H9 (cell line): ENCODE measurements around the gene ATOH7. TPM values are rescaled to one million over a fixed set of nuclear protein-coding genes. Genes with fewer than 3 reads are reported as not detected.

Source experiments
- DNase-seq: peaks from one replicate; pipeline ENCODE4 v3.0.0-alpha.2; 2017
- H2AFZ ChIP-seq: one replicate; pipeline ENCODE4 v1.6.1; 2013; ENCODE audit warnings: mild to moderate bottlenecking, low read length, control low read depth, moderate library complexity
- H2AK5ac ChIP-seq: 2 replicates; pipeline ENCODE4 v1.6.1; 2013; ENCODE audit warnings: low read length, control low read depth, mixed read lengths; ENCODE audit not compliant: insufficient read length
- H2BK120ac ChIP-seq: one replicate; pipeline ENCODE4 v1.6.1; 2013; ENCODE audit warnings: low read depth, mild to moderate bottlenecking, low read length, control low read depth, inconsistent platforms; ENCODE audit not compliant: poor library complexity, severe bottlenecking
- H2BK12ac ChIP-seq: 2 replicates; pipeline ENCODE4 v1.6.1; 2013; ENCODE audit warnings: low read length, control low read depth, mixed read lengths, low read depth; ENCODE audit not compliant: insufficient read length
- H2BK15ac ChIP-seq: 2 replicates; pipeline ENCODE4 v1.6.1; 2013; ENCODE audit warnings: low read depth, low read length, control low read depth
- H2BK20ac ChIP-seq: one replicate; pipeline ENCODE4 v1.6.1; 2013; ENCODE audit warnings: low read depth, mild to moderate bottlenecking, low read length, control low read depth, inconsistent platforms; ENCODE audit not compliant: poor library complexity, severe bottlenecking
- H2BK5ac ChIP-seq: 2 replicates; pipeline ENCODE4 v1.6.1; 2013; ENCODE audit warnings: low read length, control low read depth, mixed read lengths; ENCODE audit not compliant: insufficient read length
- H3K14ac ChIP-seq: 2 replicates; pipeline ENCODE4 v1.6.1; 2013; ENCODE audit warnings: low read length, control low read depth; ENCODE audit not compliant: insufficient read depth
- H3K18ac ChIP-seq: 2 replicates; pipeline ENCODE4 v1.6.1; 2013; ENCODE audit warnings: low read depth, mild to moderate bottlenecking, mixed read lengths, low read length, control low read depth; ENCODE audit not compliant: insufficient read length
- H3K23ac ChIP-seq: 2 replicates; pipeline ENCODE4 v1.6.1; 2013; ENCODE audit warnings: low read length, control low read depth, mixed read lengths, low read depth; ENCODE audit not compliant: insufficient read length
- H3K23me2 ChIP-seq: 2 replicates; pipeline ENCODE4 v1.6.1; 2013; ENCODE audit warnings: low read depth, mild to moderate bottlenecking, mixed read lengths, low read length, control low read depth; ENCODE audit not compliant: insufficient read length, poor library complexity, severe bottlenecking
- H3K27ac ChIP-seq: 2 replicates; pipeline ENCODE4 v1.5.1; 2013; ENCODE audit warnings: low read length, control low read depth, mixed read lengths, low read depth; ENCODE audit not compliant: insufficient read length
- H3K27me3 ChIP-seq: 2 replicates; pipeline ENCODE4 v1.6.1; 2013; ENCODE audit warnings: low read length, control low read depth, inconsistent platforms; ENCODE audit not compliant: insufficient read depth
- H3K4ac ChIP-seq: 2 replicates; pipeline ENCODE4 v1.6.1; 2013; ENCODE audit warnings: low read depth, mild to moderate bottlenecking, control low read depth, inconsistent platforms, low read length, moderate library complexity
- H3K4me1 ChIP-seq: 2 replicates; pipeline ENCODE4 v1.6.1; 2013; ENCODE audit warnings: low read length, control low read depth, inconsistent platforms; ENCODE audit not compliant: insufficient read depth
- H3K4me2 ChIP-seq: 2 replicates; pipeline ENCODE4 v1.6.1; 2013; ENCODE audit warnings: low read length, control low read depth, mixed read lengths; ENCODE audit not compliant: insufficient read length, insufficient read depth
- H3K56ac ChIP-seq: 2 replicates; pipeline ENCODE4 v1.6.1; 2013; ENCODE audit warnings: low read depth, mild to moderate bottlenecking, mixed read lengths, low read length, control low read depth; ENCODE audit not compliant: insufficient read length
- H3K79me1 ChIP-seq: 2 replicates; pipeline ENCODE4 v1.6.1; 2013; ENCODE audit warnings: low read depth, mild to moderate bottlenecking, moderate library complexity, low read length, control low read depth, inconsistent platforms; ENCODE audit not compliant: insufficient read depth, poor library complexity, severe bottlenecking
- H3K79me2 ChIP-seq: 2 replicates; pipeline ENCODE4 v1.6.1; 2013; ENCODE audit warnings: low read length, control low read depth, inconsistent platforms; ENCODE audit not compliant: insufficient read depth
- H3K9ac ChIP-seq: 2 replicates; pipeline ENCODE4 v1.6.1; 2013; ENCODE audit warnings: low read length, control low read depth, mixed read lengths; ENCODE audit not compliant: insufficient read length; ENCODE audit errors: extremely low read depth
- H3K9me3 ChIP-seq: one replicate; pipeline ENCODE4 v1.6.1; 2013; ENCODE audit warnings: low read depth, low read length, inconsistent platforms; ENCODE audit not compliant: control insufficient read depth
- H3T11ph ChIP-seq: one replicate; pipeline ENCODE4 v1.6.1; 2013; ENCODE audit warnings: mild to moderate bottlenecking, low read length, control low read depth, inconsistent platforms
- H4K20me1 ChIP-seq: one replicate; pipeline ENCODE4 v1.6.1; 2013; ENCODE audit not compliant: control insufficient read depth, insufficient read length, insufficient read depth
- H4K5ac ChIP-seq: 2 replicates; pipeline ENCODE4 v1.6.1; 2013; ENCODE audit warnings: low read depth, mild to moderate bottlenecking, mixed read lengths, low read length, control low read depth; ENCODE audit not compliant: insufficient read length
- H4K8ac ChIP-seq: replicated peaks from 2 replicates; pipeline ENCODE4 v1.6.1; 2013; ENCODE audit warnings: low read length, control low read depth, mixed read lengths, low read depth; ENCODE audit not compliant: insufficient read length
- H4K91ac ChIP-seq: 2 replicates; pipeline ENCODE4 v1.6.1; 2013; ENCODE audit warnings: low read depth, mild to moderate bottlenecking, moderate library complexity, mixed read lengths, low read length, control low read depth; ENCODE audit not compliant: insufficient read length
- H3K27ac Mint-ChIP-seq, 3 experiments: 2 replicates in 2 of 3; 3 replicates in 1 of 3; pipeline ENCODE4 v1.8.0; 2020 to 2021; ENCODE audit warnings: mixed read lengths in 3 of 3, mild to moderate bottlenecking in 1 of 3, moderate library complexity in 1 of 3
- H3K27me3 Mint-ChIP-seq: 2 replicates; pipeline ENCODE4 v1.8.0; 2021; ENCODE audit warnings: low read depth, mild to moderate bottlenecking, moderate library complexity, mixed read lengths
- H3K36me3 Mint-ChIP-seq, 3 experiments: 2 replicates in 2 of 3; 3 replicates in 1 of 3; pipeline ENCODE4 v1.8.0; 2020 to 2021; ENCODE audit warnings: low read depth in 3 of 3, mixed read lengths in 3 of 3; ENCODE audit not compliant: insufficient read depth in 1 of 3
- H3K4me1 Mint-ChIP-seq, 2 experiments: 2 replicates each; pipeline ENCODE4 v1.8.0; 2020; ENCODE audit warnings: mixed read lengths in 2 of 2
- H3K4me3 Mint-ChIP-seq, 2 experiments: 2 replicates in 1 of 2; 3 replicates in 1 of 2; pipeline ENCODE4 v1.8.0; 2020 to 2021; ENCODE audit warnings: mild to moderate bottlenecking in 2 of 2, mixed read lengths in 2 of 2, moderate library complexity in 1 of 2
- H3K9me3 Mint-ChIP-seq, 2 experiments: 2 replicates in 1 of 2; 3 replicates in 1 of 2; pipeline ENCODE4 v1.8.0; 2020; ENCODE audit warnings: mild to moderate bottlenecking in 2 of 2, mixed read lengths in 2 of 2, moderate library complexity in 1 of 2
- WGBS: extraction: QIAGEN DNeasy Blood & Tissue Kit; methylation state at CpG from one replicate; pipeline ENCODE4 v1.1.7; 2013; ENCODE audit warnings: missing lambda C conversion rate, low lambda C conversion rate, mixed read lengths; ENCODE audit not compliant: insufficient read length; ENCODE audit errors: extremely low coverage; 5-methylcytosine and 5-hydroxymethylcytosine counted together
- total RNA-seq: library from RNA; stranded (reverse); gene quantifications from 2 replicates; pipeline ENCODE4 v1.2.1, GENCODE V29; 2021
- TF ChIP-seq, protein P1 (sequence below): fragments of 200-600 bp; sonication (generic); conservative IDR thresholded peaks from 3 replicates; pipeline ENCODE4 v1.8.0; 2021; ENCODE audit warnings: antibody characterized with exemption, mild to moderate bottlenecking

The ATOH7 gene
- total RNA-seq, 1 experiment from 2014 or later: 0.20 TPM

DNA sequence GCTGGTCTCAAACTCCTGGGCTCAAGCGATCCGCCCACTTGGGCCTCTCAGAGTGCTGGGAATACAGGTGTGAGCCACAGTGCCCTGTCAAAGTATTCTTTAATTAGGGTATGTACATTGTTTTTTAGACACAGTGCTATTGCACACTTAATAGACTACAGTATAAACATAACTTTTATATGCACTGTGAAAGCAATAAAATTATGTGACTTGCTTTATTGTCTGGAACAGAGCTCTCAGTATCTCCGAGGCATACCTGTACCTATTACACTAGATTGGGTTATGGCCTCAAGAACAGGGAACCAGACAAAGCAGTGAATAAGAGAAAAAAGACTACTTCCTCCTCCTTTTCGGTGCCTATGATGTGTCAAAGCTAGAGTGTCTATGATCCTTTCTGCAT lies 13.1 kb downstream of the ATOH7 start:
- no peaks in the 10 kb centered on the region for H3K4me1 ChIP-seq
- no peak overlapping the region for H3K14ac ChIP-seq
- H3K27me3 ChIP-seq: no peaks in the 10 kb centered on the region
- no peak overlapping the region for H2BK5ac ChIP-seq
- no peak overlapping the region for H3K27ac ChIP-seq
- H3K79me2 ChIP-seq: no peaks in the 10 kb centered on the region
- H3K9ac ChIP-seq: no peak overlapping the region
- no peaks in the 10 kb centered on the region for H3K4me1 Mint-ChIP-seq
- H3K9me3 ChIP-seq: no peaks in the 10 kb centered on the region
- no peak overlapping the region for H4K8ac ChIP-seq
- H3K23me2 ChIP-seq: no peaks in the 10 kb centered on the region
- no peak overlapping the region for H2BK15ac ChIP-seq
- H3K23ac ChIP-seq: no peak overlapping the region
- no peak overlapping the region for H2BK20ac ChIP-seq
- H3K9me3 Mint-ChIP-seq: no peaks in the 10 kb centered on the region; a peak in 1 of 5 replicates
- H3T11ph ChIP-seq: no peak overlapping the region
- no CpG with 5 or more reads among the region's 4 CpGs for WGBS
- H3K18ac ChIP-seq: no peak overlapping the region
- no peak overlapping the region for H2AK5ac ChIP-seq
- H3K4me3 Mint-ChIP-seq: no peak overlapping the region
- H3K27me3 Mint-ChIP-seq: no peaks in the 10 kb centered on the region
- no peak overlapping the region for H2BK12ac ChIP-seq
- no peaks in the 10 kb centered on the region for H3K79me1 ChIP-seq
- no peak overlapping the region for H3K56ac ChIP-seq
- H3K4ac ChIP-seq: no peak overlapping the region
- H3K4me2 ChIP-seq: no peak overlapping the region
- TF ChIP-seq, protein P1, sequence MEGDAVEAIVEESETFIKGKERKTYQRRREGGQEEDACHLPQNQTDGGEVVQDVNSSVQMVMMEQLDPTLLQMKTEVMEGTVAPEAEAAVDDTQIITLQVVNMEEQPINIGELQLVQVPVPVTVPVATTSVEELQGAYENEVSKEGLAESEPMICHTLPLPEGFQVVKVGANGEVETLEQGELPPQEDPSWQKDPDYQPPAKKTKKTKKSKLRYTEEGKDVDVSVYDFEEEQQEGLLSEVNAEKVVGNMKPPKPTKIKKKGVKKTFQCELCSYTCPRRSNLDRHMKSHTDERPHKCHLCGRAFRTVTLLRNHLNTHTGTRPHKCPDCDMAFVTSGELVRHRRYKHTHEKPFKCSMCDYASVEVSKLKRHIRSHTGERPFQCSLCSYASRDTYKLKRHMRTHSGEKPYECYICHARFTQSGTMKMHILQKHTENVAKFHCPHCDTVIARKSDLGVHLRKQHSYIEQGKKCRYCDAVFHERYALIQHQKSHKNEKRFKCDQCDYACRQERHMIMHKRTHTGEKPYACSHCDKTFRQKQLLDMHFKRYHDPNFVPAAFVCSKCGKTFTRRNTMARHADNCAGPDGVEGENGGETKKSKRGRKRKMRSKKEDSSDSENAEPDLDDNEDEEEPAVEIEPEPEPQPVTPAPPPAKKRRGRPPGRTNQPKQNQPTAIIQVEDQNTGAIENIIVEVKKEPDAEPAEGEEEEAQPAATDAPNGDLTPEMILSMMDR: no peak
- H4K20me1 ChIP-seq: peaks cover 4% of the 10 kb centered on the region
- no peak overlapping the region for H3K27ac Mint-ChIP-seq
- no peaks in the 10 kb centered on the region for H3K36me3 Mint-ChIP-seq
- H2AFZ ChIP-seq: no peak overlapping the region
- no peak overlapping the region for H4K5ac ChIP-seq
- no peak for DNase-seq
- H2BK120ac ChIP-seq: no peak overlapping the region
- no peak overlapping the region for H4K91ac ChIP-seq
